ENCODE results near the gene PLA2G12A.

DNA sequence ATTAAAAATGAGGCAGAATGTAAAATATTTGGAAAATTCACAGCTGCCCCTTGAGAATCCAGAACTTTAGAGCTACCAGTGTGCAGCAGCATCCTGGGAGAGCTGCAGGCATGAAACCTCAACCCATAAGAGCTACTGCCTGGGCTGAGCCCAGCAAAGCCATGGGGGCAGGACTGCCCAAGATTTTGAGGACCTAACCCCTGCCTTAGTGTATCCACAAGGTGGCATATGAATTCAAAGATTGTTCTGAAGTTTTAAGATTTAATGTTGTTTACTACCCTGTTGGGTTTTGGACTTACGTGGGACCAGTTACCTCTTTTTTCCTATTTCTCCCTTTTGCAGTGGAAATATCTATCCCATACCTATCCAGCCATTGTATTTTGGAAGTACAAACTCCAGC, 53.0 kb downstream of the PLA2G12A start:
- no peak for TF ChIP-seq CBX2 (IDR thresholded peaks at IDR 0.05; ENCODE audit: borderline replicate concordance, low read depth)
- no peak for TF ChIP-seq POLR2A (IDR thresholded peaks at IDR 0.05; ENCODE audit: low read length)
- TF ChIP-seq CTCF (IDR thresholded peaks at IDR 0.05) = no peak
- no peak for TF ChIP-seq SMC3 (IDR thresholded peaks at IDR 0.05)
- TF ChIP-seq, protein P1, sequence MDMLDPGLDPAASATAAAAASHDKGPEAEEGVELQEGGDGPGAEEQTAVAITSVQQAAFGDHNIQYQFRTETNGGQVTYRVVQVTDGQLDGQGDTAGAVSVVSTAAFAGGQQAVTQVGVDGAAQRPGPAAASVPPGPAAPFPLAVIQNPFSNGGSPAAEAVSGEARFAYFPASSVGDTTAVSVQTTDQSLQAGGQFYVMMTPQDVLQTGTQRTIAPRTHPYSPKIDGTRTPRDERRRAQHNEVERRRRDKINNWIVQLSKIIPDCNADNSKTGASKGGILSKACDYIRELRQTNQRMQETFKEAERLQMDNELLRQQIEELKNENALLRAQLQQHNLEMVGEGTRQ (IDR thresholded peaks at IDR 0.05) = no peak
- TF ChIP-seq RAD21 (conservative IDR thresholded peaks at IDR 0.05 in 1 of 2, IDR thresholded peaks at IDR 0.05 in 1 of 2) = no peak
- no peak for TF ChIP-seq GATA3 (IDR thresholded peaks at IDR 0.05; ENCODE audit: borderline replicate concordance)
- no peak for TF ChIP-seq JUN (IDR thresholded peaks at IDR 0.05)
- TF ChIP-seq EP300 (IDR thresholded peaks at IDR 0.05) = no peak
- no peak for TF ChIP-seq CEBPB (IDR thresholded peaks at IDR 0.05)
- no peak for TF ChIP-seq JUNB (IDR thresholded peaks at IDR 0.05)

All from A549 (cell line).